H1 (cell line): ENCODE measurements around the gene LDLRAD4. TPM values are rescaled to one million over a fixed set of nuclear protein-coding genes. Genes with fewer than 3 reads are reported as not detected.

Source experiments
- CTCF ChIA-PET: fragments of 300-600 bp; sonication (Branson Sonifier 250); formaldehyde crosslinking; loops from one replicate; lab custom pipeline; 2021; ENCODE audit not compliant: partially characterized antibody; lab: Charles Lee
- POLR2A ChIA-PET: fragments of 300-600 bp; sonication (Branson Sonifier 250); formaldehyde crosslinking; loops from one replicate; lab custom pipeline; 2021; ENCODE audit warnings: inconsistent platforms; ENCODE audit not compliant: partially characterized antibody; lab: Charles Lee
- DNase-seq, 2 experiments: peaks; one replicate each; pipeline versions ENCODE4 v3.0.0 to v3.0.0-alpha.2; 2010 to 2022; ENCODE audit warnings: low spot score in 2 of 2, low read depth in 1 of 2, mixed read lengths in 1 of 2
- FAIRE-seq: peaks from 2 replicates; lab custom pipeline; 2011; peaks lifted over from hg19 to GRCh38; lab: Jason Lieb, UNC
- H2AFZ ChIP-seq: 2 replicates; pipeline ENCODE4 v1.8.1; 2012; ENCODE audit warnings: low read length, inconsistent platforms
- H2AK5ac ChIP-seq: 2 replicates; pipeline ENCODE4 v1.6.1; 2013; ENCODE audit warnings: low read depth, low read length
- H2BK120ac ChIP-seq: replicated peaks from 2 replicates; pipeline ENCODE3; 2013; ENCODE audit warnings: low read depth, low read length, inconsistent platforms
- H2BK12ac ChIP-seq: 2 replicates; pipeline ENCODE4 v1.6.1; 2013; ENCODE audit warnings: low read depth, low read length
- H2BK15ac ChIP-seq: 2 replicates; pipeline ENCODE4 v1.6.1; 2013; ENCODE audit warnings: low read length
- H2BK20ac ChIP-seq: 2 replicates; pipeline ENCODE4 v1.6.1; 2013; ENCODE audit warnings: low read length
- H2BK5ac ChIP-seq: 2 replicates; pipeline ENCODE4 v1.6.1; 2013; ENCODE audit warnings: low read depth, low read length
- H3K14ac ChIP-seq: 2 replicates; pipeline ENCODE4 v1.6.1; 2013; ENCODE audit warnings: inconsistent platforms; ENCODE audit not compliant: insufficient read length
- H3K18ac ChIP-seq: 2 replicates; pipeline ENCODE4 v1.6.1; 2013; ENCODE audit warnings: low read length; ENCODE audit errors: extremely low read depth
- H3K23ac ChIP-seq: 2 replicates; pipeline ENCODE4 v1.6.1; 2013; ENCODE audit warnings: inconsistent platforms; ENCODE audit not compliant: insufficient read length
- H3K23me2 ChIP-seq: 2 replicates; pipeline ENCODE4 v1.6.1; 2013; ENCODE audit warnings: low read depth, low read length
- H3K27ac ChIP-seq: 2 replicates; pipeline ENCODE4 v1.6.1; 2011; ENCODE audit warnings: low read depth, low read length, inconsistent platforms
- H3K27me3 ChIP-seq, 4 experiments: replicated peaks in 1 of 4; 1 replicate in 1 of 4; 2 replicates in 3 of 4; pipeline versions ENCODE4 v1.6.1 to v1.8.1; 2011 to 2013; ENCODE audit warnings: low read length in 3 of 4, mild to moderate bottlenecking in 3 of 4, inconsistent platforms in 2 of 4, mixed read lengths in 2 of 4, moderate library complexity in 1 of 4; ENCODE audit not compliant: control insufficient read depth in 3 of 4, insufficient read depth in 3 of 4; ENCODE audit errors: extremely low read depth in 1 of 4
- H3K36me3 ChIP-seq, 4 experiments: 2 replicates each; pipeline versions ENCODE4 v1.6.1 to v1.8.1; 2011 to 2013; ENCODE audit warnings: mild to moderate bottlenecking in 4 of 4, low read length in 3 of 4, moderate library complexity in 2 of 4, control low read depth in 1 of 4, inconsistent platforms in 1 of 4; ENCODE audit not compliant: insufficient read depth in 4 of 4, control insufficient read depth in 2 of 4
- H3K4ac ChIP-seq: replicated peaks from 2 replicates; pipeline ENCODE3; 2013; ENCODE audit warnings: low read length, low read depth, mixed read lengths, inconsistent platforms; ENCODE audit not compliant: insufficient read length
- H3K4me1 ChIP-seq, 4 experiments: replicated peaks in 1 of 4; 1 replicate in 1 of 4; 2 replicates in 3 of 4; pipeline versions ENCODE4 v1.6.1 to v1.8.1; 2011 to 2013; ENCODE audit warnings: low read length in 3 of 4, inconsistent platforms in 2 of 4, mixed read lengths in 1 of 4; ENCODE audit not compliant: insufficient read depth in 4 of 4, control insufficient read depth in 3 of 4
- H3K4me2 ChIP-seq, 2 experiments: 2 replicates each; pipeline versions ENCODE4 v1.6.1 to v1.8.1; 2011 to 2013; ENCODE audit warnings: low read depth in 2 of 2, low read length in 2 of 2, control low read depth in 1 of 2, inconsistent platforms in 1 of 2, mild to moderate bottlenecking in 1 of 2; ENCODE audit not compliant: insufficient read depth in 1 of 2
- H3K4me3 ChIP-seq, 4 experiments: fragments of 200-600, 300-600 bp in 1 of 4; sonication (generic), shearing (Covaris generic), sonication (Bioruptor Twin) in 1 of 4; 2 replicates each; pipeline versions ENCODE4 v1.5.1 to v1.8.1; 2011 to 2016; ENCODE audit warnings: low read length in 4 of 4, low read depth in 3 of 4, control low read depth in 2 of 4, inconsistent platforms in 2 of 4, mild to moderate bottlenecking in 2 of 4, mixed read lengths in 1 of 4, moderate library complexity in 1 of 4; ENCODE audit not compliant: insufficient read depth in 2 of 4; ENCODE audit errors: extremely low read depth in 1 of 4
- H3K56ac ChIP-seq: replicated peaks from 2 replicates; pipeline ENCODE3; 2013; ENCODE audit warnings: low read depth, mild to moderate bottlenecking, mixed read lengths, low read length, inconsistent platforms; ENCODE audit not compliant: insufficient read length
- H3K79me1 ChIP-seq: 2 replicates; pipeline ENCODE4 v1.6.1; 2013; ENCODE audit warnings: low read depth, low read length, control low read depth
- H3K79me2 ChIP-seq, 2 experiments: 2 replicates each; pipeline versions ENCODE4 v1.6.1 to v1.8.1; 2012 to 2013; ENCODE audit warnings: low read length in 2 of 2, mild to moderate bottlenecking in 2 of 2, inconsistent platforms in 1 of 2; ENCODE audit not compliant: insufficient read depth in 2 of 2, control insufficient read depth in 1 of 2
- H3K9ac ChIP-seq, 4 experiments: replicated peaks in 1 of 4; 1 replicate in 1 of 4; 2 replicates in 3 of 4; pipeline versions ENCODE4 v1.6.1 to v1.8.1; 2011 to 2013; ENCODE audit warnings: low read depth in 3 of 4, low read length in 3 of 4, control low read depth in 2 of 4, mild to moderate bottlenecking in 2 of 4, moderate library complexity in 2 of 4, inconsistent platforms in 1 of 4; ENCODE audit errors: extremely low read depth in 1 of 4
- H3K9me3 ChIP-seq, 2 experiments: 2 replicates each; pipeline versions ENCODE4 v1.6.1 to v1.8.1; 2012 to 2013; ENCODE audit warnings: mild to moderate bottlenecking in 2 of 2, moderate library complexity in 2 of 2, control low read depth in 1 of 2, inconsistent platforms in 1 of 2, low read depth in 1 of 2, low read length in 1 of 2, mixed read lengths in 1 of 2; ENCODE audit not compliant: insufficient read depth in 2 of 2
- H4K20me1 ChIP-seq, 2 experiments: replicated peaks in 1 of 2; 2 replicates each; pipeline versions ENCODE3 to v1.8.1; 2011 to 2013; ENCODE audit warnings: inconsistent platforms in 2 of 2, low read length in 2 of 2, mild to moderate bottlenecking in 1 of 2; ENCODE audit not compliant: insufficient read depth in 2 of 2, control insufficient read depth in 1 of 2
- H4K5ac ChIP-seq: 2 replicates; pipeline ENCODE4 v1.6.1; 2013; ENCODE audit warnings: low read length, low read depth, mixed read lengths, inconsistent platforms; ENCODE audit not compliant: insufficient read length
- H4K8ac ChIP-seq: 2 replicates; pipeline ENCODE4 v1.8.0; 2013; ENCODE audit warnings: mild to moderate bottlenecking, moderate library complexity, low read length, inconsistent platforms; ENCODE audit not compliant: insufficient read depth; ENCODE audit errors: extremely low read depth
- H4K91ac ChIP-seq: replicated peaks from 2 replicates; pipeline ENCODE3; 2013; ENCODE audit warnings: low read length, mixed read lengths, inconsistent platforms; ENCODE audit not compliant: insufficient read length
- ATF2 ChIP-seq: IDR thresholded peaks from 2 replicates; pipeline ENCODE4 v1.6.1; 2012; ENCODE audit warnings: low read length, inconsistent platforms
- JUN ChIP-seq: IDR thresholded peaks from 2 replicates; pipeline ENCODE4 v1.6.1; 2011; ENCODE audit warnings: low read depth, mild to moderate bottlenecking, improper control_type of control experiment, low read length
- JUND ChIP-seq: IDR thresholded peaks from 2 replicates; pipeline ENCODE4 v1.6.1; 2011; ENCODE audit warnings: mild to moderate bottlenecking, improper control_type of control experiment, low read length
- KDM4A ChIP-seq: IDR thresholded peaks from one replicate; pipeline ENCODE4 v1.7.1; 2012; ENCODE audit warnings: low read depth, mild to moderate bottlenecking, moderate library complexity, low read length, inconsistent platforms; ENCODE audit not compliant: severe bottlenecking
- KDM5A ChIP-seq: fragments of 200-600 bp; IDR thresholded peaks from 2 replicates; pipeline ENCODE4 v1.7.1; 2012; ENCODE audit warnings: mild to moderate bottlenecking, low read length, inconsistent platforms, mixed read lengths
- RFX5 ChIP-seq: IDR thresholded peaks from 2 replicates; pipeline ENCODE4 v1.6.1; 2011; ENCODE audit warnings: low read depth, low read length, improper control_type of control experiment, borderline replicate concordance
- RNF2 ChIP-seq: fragments of 200-900, 300-1000 bp; sonication (generic); IDR thresholded peaks from 2 replicates; pipeline ENCODE4 v1.7.1; 2016; ENCODE audit warnings: borderline replicate concordance, low read depth, mild to moderate bottlenecking, antibody characterized with exemption, low read length; ENCODE audit not compliant: poor library complexity, severe bottlenecking; ENCODE audit errors: missing control alignments
- USF2 ChIP-seq: IDR thresholded peaks from 2 replicates; pipeline ENCODE4 v1.6.1; 2011; ENCODE audit warnings: low read length, improper control_type of control experiment
- WGBS, 2 experiments: shearing (Covaris generic) in 1 of 2; methylation state at CpG; one replicate each; pipeline versions ENCODE4 v1.1.6 to v1.1.7; 2013 to 2015; ENCODE audit warnings: low lambda C conversion rate in 2 of 2, mixed read lengths in 2 of 2, inconsistent platforms in 1 of 2, low coverage in 1 of 2, missing lambda C conversion rate in 1 of 2; ENCODE audit not compliant: insufficient replicate concordance in 2 of 2, insufficient coverage in 1 of 2, insufficient read length in 1 of 2; ENCODE audit errors: extremely low coverage in 1 of 2, missing lambda C conversion rate in 1 of 2; 5-methylcytosine and 5-hydroxymethylcytosine counted together
- polyA plus RNA-seq, 7 experiments: library from polyadenylated mRNA; depleted of rRNA in 3 of 7; stranded (reverse) in 5 of 7; unstranded in 2 of 7; fragments of >200 nt in 5 of 7; fragments of 200-250 nt in 2 of 7; gene quantifications; 1 replicate in 5 of 7; 2 replicates in 1 of 7; 4 replicates in 1 of 7; pipeline versions ENCODE4 v1.2.1 to v1.2.3, GENCODE V29; 2011 to 2013; ENCODE audit warnings: missing spikeins in 2 of 7, mixed read lengths in 2 of 7
- total RNA-seq: library from RNA; stranded (reverse); fragmentation: NEBNext Ultra II Directional; extraction: Animal tissue kit (Norgen Biotek cat#: 25700); gene quantifications from 2 replicates; pipeline ENCODE4 v1.2.1, GENCODE V29; 2021

The LDLRAD4 gene
- total and polyA plus RNA-seq, 2 of the 8 experiments (the other 6 are each of a cell fraction or from before 2014, with no cell fraction given): 0.77 to 1.4 TPM

GRCh38 chr18:13527256-13527655, 308.7 kb downstream of the LDLRAD4 start:
- H4K5ac ChIP-seq: no peak overlapping the region
- CTCF ChIA-PET: interaction anchor here (0.6 to 1.1 kb wide), 3 partner anchors 50 to 794 kb away, joined by 3 read pairs; no protein-coding TSS in a partner anchor
- H4K8ac ChIP-seq: no peak overlapping the region
- no peaks in the 10 kb centered on the region for H3K79me1 ChIP-seq
- no peak overlapping the region for H2AK5ac ChIP-seq
- H3K36me3 ChIP-seq: no peaks in the 10 kb centered on the region
- no peaks in the 10 kb centered on the region for H3K4me1 ChIP-seq
- 0 out of 7 replicates have a peak, but pooled peaks cover 0 to 2% (median 0%) of the 10 kb centered on the region in 4 experiments for H3K27me3 ChIP-seq
- no peaks in the 10 kb centered on the region for H3K23me2 ChIP-seq
- no peak overlapping the region for H3K56ac ChIP-seq
- no peak for FAIRE-seq
- no peak overlapping the region for H3K14ac ChIP-seq
- no peak for DNase-seq
- no peaks in the 10 kb centered on the region for H3K79me2 ChIP-seq
- H2AFZ ChIP-seq: no peak overlapping the region
- 88% methylated on average over 10 of the region's 10 CpGs; no CpG with 5 or more reads in 1 of the 2 experiments for WGBS, 2 experiments
- H2BK15ac ChIP-seq: no peak overlapping the region
- no peaks in the 10 kb centered on the region for H4K20me1 ChIP-seq
- H3K23ac ChIP-seq: no peak overlapping the region
- no peak overlapping the region for H4K91ac ChIP-seq
- TF ChIP-seq JUN: no peak
- TF ChIP-seq ATF2: no peak
- no peak for TF ChIP-seq RFX5
- no peak for TF ChIP-seq USF2
- TF ChIP-seq JUND: no peak
- TF ChIP-seq KDM4A: no peak
- TF ChIP-seq KDM5A: no peak
- TF ChIP-seq RNF2: no peak
- TF ChIP-seq, all 59 proteins: peak for 0
- no peak overlapping the region for H3K27ac ChIP-seq
- no peak overlapping the region for H3K18ac ChIP-seq
- no peaks in the 10 kb centered on the region for H3K9me3 ChIP-seq
- POLR2A ChIA-PET: interaction anchor here (0.7 kb wide), 1 partner anchor 327 kb away, joined by 3 read pairs; no protein-coding TSS in a partner anchor
- H2BK5ac ChIP-seq: no peak overlapping the region
- no peak overlapping the region for H3K4me3 ChIP-seq
- no peak overlapping the region for H2BK20ac ChIP-seq
- no peak overlapping the region for H3K9ac ChIP-seq
- H3K4ac ChIP-seq: no peak overlapping the region
- no peak overlapping the region for H2BK120ac ChIP-seq
- H2BK12ac ChIP-seq: no peak overlapping the region
- H3K4me2 ChIP-seq: no peak overlapping the region
